ENCODE data around the gene HSPBP1. TPM values are rescaled to one million over a fixed set of nuclear protein-coding genes. Genes with fewer than 3 reads are reported as not detected.

The HSPBP1 gene
- polyA plus RNA-seq, 1 donor from 2014 or later: 61.1 TPM

GRCh38 chr19:55314396-55314795 lies 34.5 kb upstream of the HSPBP1 start:
- no peak overlapping the region for H3K4me3 ChIP-seq (ENCODE audit: low read length)
- no peaks in the 10 kb centered on the region for H3K27me3 ChIP-seq (ENCODE audit: insufficient read depth, low read depth, low read length)
- no peaks in the 10 kb centered on the region for H3F3A ChIP-seq (ENCODE audit: insufficient read depth, low read length, poor library complexity, severe bottlenecking)
- H3K9ac ChIP-seq (ENCODE audit: low read length): no peak overlapping the region
- H3K9me2 ChIP-seq (ENCODE audit: insufficient read depth, low read length): no peaks in the 10 kb centered on the region
- no peaks in the 10 kb centered on the region for H3K36me3 ChIP-seq (ENCODE audit: insufficient read depth, low read length)
- no peaks in the 10 kb centered on the region for H4K20me1 ChIP-seq (ENCODE audit: insufficient read depth)
- no peak overlapping the region for H3K27ac ChIP-seq (ENCODE audit: low read length)
- TF ChIP-seq EZH2 (IDR thresholded peaks at IDR 0.05; ENCODE audit: borderline replicate concordance, insufficient read depth, low read length, poor library complexity, severe bottlenecking): no peak
- TF ChIP-seq CTCF (IDR thresholded peaks at IDR 0.05; ENCODE audit: poor library complexity, severe bottlenecking): no peak
- TF ChIP-seq REST (IDR thresholded peaks at IDR 0.05; ENCODE audit: borderline replicate concordance): no peak
- no peak for TF ChIP-seq RAD21 (conservative IDR thresholded peaks at IDR 0.05)
- TF ChIP-seq EP300 (conservative IDR thresholded peaks at IDR 0.05; ENCODE audit: poor library complexity, severe bottlenecking): no peak
- TF ChIP-seq SMC3 (conservative IDR thresholded peaks at IDR 0.05; ENCODE audit: poor library complexity): no peak
- no peak for TF ChIP-seq POLR2AphosphoS5 (IDR thresholded peaks at IDR 0.05)
- TF ChIP-seq MXI1 (conservative IDR thresholded peaks at IDR 0.05; ENCODE audit: poor library complexity, severe bottlenecking): no peak
- no peak for TF ChIP-seq TAF1 (IDR thresholded peaks at IDR 0.05; ENCODE audit: low read depth)
- H2AFZ ChIP-seq (ENCODE audit: low read depth, low read length): no peak overlapping the region
- no peaks in the 10 kb centered on the region for H3K79me2 ChIP-seq (replicated peaks; ENCODE audit: insufficient read depth, low read length)
- no peak overlapping the region for H3K4me2 ChIP-seq (ENCODE audit: low read length)
- H3K9me3 ChIP-seq (ENCODE audit: low read length): no peaks in the 10 kb centered on the region

GRCh38 chr19:55312621-55313512 lies 33.0 kb upstream of the HSPBP1 start:
- Histone ChIP-seq H4K20me1 (ENCODE audit: insufficient read depth) (no peaks in the 10 kb centered on the region), H2AFZ (ENCODE audit: low read depth, low read length) (no peak overlapping the region), H3K4me2 (ENCODE audit: low read length) (no peak overlapping the region), H3K36me3 (ENCODE audit: insufficient read depth, low read length) (no peaks in the 10 kb centered on the region), H3F3A (ENCODE audit: insufficient read depth, low read length, poor library complexity, severe bottlenecking) (no peaks in the 10 kb centered on the region), H3K27me3 (ENCODE audit: insufficient read depth, low read depth, low read length) (no peaks in the 10 kb centered on the region), H3K4me3 (ENCODE audit: low read length) (no peak overlapping the region), H3K79me2 (replicated peaks; ENCODE audit: insufficient read depth, low read length) (no peaks in the 10 kb centered on the region), H3K27ac (ENCODE audit: low read length) (no peak overlapping the region), H3K9ac (ENCODE audit: low read length) (no peak overlapping the region), H3K9me2 (ENCODE audit: insufficient read depth, low read length) (no peaks in the 10 kb centered on the region), H3K9me3 (ENCODE audit: low read length) (no peaks in the 10 kb centered on the region)
- no peak for TF ChIP-seq CTCF (IDR thresholded peaks at IDR 0.05; ENCODE audit: poor library complexity, severe bottlenecking)
- no peak for TF ChIP-seq TAF1 (IDR thresholded peaks at IDR 0.05; ENCODE audit: low read depth)
- TF ChIP-seq RAD21 (conservative IDR thresholded peaks at IDR 0.05): no peak
- TF ChIP-seq REST (IDR thresholded peaks at IDR 0.05; ENCODE audit: borderline replicate concordance): no peak
- no peak for TF ChIP-seq EP300 (conservative IDR thresholded peaks at IDR 0.05; ENCODE audit: poor library complexity, severe bottlenecking)
- TF ChIP-seq MXI1 (conservative IDR thresholded peaks at IDR 0.05; ENCODE audit: poor library complexity, severe bottlenecking): no peak
- TF ChIP-seq SMC3 (conservative IDR thresholded peaks at IDR 0.05; ENCODE audit: poor library complexity): no peak
- TF ChIP-seq POLR2AphosphoS5 (IDR thresholded peaks at IDR 0.05): no peak
- no peak for TF ChIP-seq EZH2 (IDR thresholded peaks at IDR 0.05; ENCODE audit: borderline replicate concordance, insufficient read depth, low read length, poor library complexity, severe bottlenecking)

All from neural cell (in vitro differentiated cells).